Measurements from ENCODE around the gene CSF1.

DNA sequence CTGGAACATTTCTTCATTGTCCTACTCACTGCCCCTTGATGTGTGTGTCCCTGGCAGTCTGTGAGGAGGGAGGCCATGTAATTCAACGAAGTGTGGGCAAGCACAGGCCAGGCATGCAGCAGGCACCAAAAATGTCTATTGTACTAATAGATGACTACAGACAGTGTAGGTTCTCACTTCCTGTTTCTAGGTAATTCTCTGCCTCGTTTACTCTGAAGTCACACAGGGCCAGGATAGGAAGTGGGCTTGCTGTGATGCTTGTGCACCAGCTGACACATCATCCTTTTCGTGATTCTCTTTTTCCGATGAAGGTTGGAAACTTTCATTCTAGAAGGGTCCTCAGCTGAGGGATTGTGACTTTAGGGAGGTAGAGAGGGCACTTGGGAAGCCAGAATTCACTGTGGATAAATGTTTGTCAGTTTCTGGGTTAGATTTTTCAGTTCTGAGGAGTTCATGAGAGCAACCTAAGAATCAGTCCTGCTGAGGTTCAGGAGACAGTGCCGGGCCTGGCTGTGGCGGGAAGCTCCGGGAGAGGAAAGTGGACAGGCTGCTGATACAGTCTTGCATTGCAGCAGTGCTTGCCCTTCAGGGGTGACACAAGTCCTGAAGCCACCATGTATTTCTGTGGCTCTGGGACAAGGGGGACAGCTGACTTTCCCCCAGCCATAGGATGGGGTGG lies 4.3 kb upstream of the CSF1 start:
- TF ChIP-seq, protein P1, sequence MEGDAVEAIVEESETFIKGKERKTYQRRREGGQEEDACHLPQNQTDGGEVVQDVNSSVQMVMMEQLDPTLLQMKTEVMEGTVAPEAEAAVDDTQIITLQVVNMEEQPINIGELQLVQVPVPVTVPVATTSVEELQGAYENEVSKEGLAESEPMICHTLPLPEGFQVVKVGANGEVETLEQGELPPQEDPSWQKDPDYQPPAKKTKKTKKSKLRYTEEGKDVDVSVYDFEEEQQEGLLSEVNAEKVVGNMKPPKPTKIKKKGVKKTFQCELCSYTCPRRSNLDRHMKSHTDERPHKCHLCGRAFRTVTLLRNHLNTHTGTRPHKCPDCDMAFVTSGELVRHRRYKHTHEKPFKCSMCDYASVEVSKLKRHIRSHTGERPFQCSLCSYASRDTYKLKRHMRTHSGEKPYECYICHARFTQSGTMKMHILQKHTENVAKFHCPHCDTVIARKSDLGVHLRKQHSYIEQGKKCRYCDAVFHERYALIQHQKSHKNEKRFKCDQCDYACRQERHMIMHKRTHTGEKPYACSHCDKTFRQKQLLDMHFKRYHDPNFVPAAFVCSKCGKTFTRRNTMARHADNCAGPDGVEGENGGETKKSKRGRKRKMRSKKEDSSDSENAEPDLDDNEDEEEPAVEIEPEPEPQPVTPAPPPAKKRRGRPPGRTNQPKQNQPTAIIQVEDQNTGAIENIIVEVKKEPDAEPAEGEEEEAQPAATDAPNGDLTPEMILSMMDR (conservative IDR thresholded peaks at IDR 0.05; ENCODE audit: low read depth in 2 of 2), result no peak
- TF ChIP-seq POLR2AphosphoS5 (IDR thresholded peaks at IDR 0.05; ENCODE audit: low read depth) (no peak), CREB1 (CRISPR knock-in tag; IDR thresholded peaks at IDR 0.05; ENCODE audit: low read depth) (no peak), NANOG (IDR thresholded peaks at IDR 0.05; ENCODE audit: borderline replicate concordance) (no peak), ZNF331 (CRISPR knock-in tag; IDR thresholded peaks at IDR 0.05; ENCODE audit: low read depth) (no peak), EZH2 (IDR thresholded peaks at IDR 0.05; ENCODE audit: low read depth, unreplicated experiment) (no peak), EZH2phosphoT487 (IDR thresholded peaks at IDR 0.05; ENCODE audit: unreplicated experiment) (no peak), JUNB (IDR thresholded peaks at IDR 0.05; ENCODE audit: unreplicated experiment) (no peak)
- TF ChIP-seq, protein P2, sequence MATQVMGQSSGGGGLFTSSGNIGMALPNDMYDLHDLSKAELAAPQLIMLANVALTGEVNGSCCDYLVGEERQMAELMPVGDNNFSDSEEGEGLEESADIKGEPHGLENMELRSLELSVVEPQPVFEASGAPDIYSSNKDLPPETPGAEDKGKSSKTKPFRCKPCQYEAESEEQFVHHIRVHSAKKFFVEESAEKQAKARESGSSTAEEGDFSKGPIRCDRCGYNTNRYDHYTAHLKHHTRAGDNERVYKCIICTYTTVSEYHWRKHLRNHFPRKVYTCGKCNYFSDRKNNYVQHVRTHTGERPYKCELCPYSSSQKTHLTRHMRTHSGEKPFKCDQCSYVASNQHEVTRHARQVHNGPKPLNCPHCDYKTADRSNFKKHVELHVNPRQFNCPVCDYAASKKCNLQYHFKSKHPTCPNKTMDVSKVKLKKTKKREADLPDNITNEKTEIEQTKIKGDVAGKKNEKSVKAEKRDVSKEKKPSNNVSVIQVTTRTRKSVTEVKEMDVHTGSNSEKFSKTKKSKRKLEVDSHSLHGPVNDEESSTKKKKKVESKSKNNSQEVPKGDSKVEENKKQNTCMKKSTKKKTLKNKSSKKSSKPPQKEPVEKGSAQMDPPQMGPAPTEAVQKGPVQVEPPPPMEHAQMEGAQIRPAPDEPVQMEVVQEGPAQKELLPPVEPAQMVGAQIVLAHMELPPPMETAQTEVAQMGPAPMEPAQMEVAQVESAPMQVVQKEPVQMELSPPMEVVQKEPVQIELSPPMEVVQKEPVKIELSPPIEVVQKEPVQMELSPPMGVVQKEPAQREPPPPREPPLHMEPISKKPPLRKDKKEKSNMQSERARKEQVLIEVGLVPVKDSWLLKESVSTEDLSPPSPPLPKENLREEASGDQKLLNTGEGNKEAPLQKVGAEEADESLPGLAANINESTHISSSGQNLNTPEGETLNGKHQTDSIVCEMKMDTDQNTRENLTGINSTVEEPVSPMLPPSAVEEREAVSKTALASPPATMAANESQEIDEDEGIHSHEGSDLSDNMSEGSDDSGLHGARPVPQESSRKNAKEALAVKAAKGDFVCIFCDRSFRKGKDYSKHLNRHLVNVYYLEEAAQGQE (IDR thresholded peaks at IDR 0.05; ENCODE audit: unreplicated experiment), result no peak
- TF ChIP-seq, protein P3, sequence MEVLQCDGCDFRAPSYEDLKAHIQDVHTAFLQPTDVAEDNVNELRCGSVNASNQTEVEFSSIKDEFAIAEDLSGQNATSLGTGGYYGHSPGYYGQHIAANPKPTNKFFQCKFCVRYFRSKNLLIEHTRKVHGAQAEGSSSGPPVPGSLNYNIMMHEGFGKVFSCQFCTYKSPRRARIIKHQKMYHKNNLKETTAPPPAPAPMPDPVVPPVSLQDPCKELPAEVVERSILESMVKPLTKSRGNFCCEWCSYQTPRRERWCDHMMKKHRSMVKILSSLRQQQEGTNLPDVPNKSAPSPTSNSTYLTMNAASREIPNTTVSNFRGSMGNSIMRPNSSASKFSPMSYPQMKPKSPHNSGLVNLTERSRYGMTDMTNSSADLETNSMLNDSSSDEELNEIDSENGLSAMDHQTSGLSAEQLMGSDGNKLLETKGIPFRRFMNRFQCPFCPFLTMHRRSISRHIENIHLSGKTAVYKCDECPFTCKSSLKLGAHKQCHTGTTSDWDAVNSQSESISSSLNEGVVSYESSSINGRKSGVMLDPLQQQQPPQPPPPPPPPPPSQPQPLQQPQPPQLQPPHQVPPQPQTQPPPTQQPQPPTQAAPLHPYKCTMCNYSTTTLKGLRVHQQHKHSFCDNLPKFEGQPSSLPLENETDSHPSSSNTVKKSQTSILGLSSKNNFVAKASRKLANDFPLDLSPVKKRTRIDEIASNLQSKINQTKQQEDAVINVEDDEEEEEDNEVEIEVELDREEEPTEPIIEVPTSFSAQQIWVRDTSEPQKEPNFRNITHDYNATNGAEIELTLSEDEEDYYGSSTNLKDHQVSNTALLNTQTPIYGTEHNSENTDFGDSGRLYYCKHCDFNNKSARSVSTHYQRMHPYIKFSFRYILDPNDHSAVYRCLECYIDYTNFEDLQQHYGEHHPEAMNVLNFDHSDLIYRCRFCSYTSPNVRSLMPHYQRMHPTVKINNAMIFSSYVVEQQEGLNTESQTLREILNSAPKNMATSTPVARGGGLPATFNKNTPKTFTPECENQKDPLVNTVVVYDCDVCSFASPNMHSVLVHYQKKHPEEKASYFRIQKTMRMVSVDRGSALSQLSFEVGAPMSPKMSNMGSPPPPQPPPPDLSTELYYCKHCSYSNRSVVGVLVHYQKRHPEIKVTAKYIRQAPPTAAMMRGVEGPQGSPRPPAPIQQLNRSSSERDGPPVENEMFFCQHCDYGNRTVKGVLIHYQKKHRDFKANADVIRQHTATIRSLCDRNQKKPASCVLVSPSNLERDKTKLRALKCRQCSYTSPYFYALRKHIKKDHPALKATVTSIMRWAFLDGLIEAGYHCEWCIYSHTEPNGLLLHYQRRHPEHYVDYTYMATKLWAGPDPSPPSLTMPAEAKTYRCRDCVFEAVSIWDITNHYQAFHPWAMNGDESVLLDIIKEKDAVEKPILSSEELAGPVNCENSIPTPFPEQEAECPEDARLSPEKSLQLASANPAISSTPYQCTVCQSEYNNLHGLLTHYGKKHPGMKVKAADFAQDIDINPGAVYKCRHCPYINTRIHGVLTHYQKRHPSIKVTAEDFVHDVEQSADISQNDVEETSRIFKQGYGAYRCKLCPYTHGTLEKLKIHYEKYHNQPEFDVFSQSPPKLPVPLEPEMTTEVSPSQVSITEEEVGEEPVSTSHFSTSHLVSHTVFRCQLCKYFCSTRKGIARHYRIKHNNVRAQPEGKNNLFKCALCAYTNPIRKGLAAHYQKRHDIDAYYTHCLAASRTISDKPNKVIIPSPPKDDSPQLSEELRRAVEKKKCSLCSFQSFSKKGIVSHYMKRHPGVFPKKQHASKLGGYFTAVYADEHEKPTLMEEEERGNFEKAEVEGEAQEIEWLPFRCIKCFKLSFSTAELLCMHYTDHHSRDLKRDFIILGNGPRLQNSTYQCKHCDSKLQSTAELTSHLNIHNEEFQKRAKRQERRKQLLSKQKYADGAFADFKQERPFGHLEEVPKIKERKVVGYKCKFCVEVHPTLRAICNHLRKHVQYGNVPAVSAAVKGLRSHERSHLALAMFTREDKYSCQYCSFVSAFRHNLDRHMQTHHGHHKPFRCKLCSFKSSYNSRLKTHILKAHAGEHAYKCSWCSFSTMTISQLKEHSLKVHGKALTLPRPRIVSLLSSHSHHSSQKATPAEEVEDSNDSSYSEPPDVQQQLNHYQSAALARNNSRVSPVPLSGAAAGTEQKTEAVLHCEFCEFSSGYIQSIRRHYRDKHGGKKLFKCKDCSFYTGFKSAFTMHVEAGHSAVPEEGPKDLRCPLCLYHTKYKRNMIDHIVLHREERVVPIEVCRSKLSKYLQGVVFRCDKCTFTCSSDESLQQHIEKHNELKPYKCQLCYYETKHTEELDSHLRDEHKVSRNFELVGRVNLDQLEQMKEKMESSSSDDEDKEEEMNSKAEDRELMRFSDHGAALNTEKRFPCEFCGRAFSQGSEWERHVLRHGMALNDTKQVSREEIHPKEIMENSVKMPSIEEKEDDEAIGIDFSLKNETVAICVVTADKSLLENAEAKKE (CRISPR knock-in tag; IDR thresholded peaks at IDR 0.05), result no peak

All from GM23338 (cell line).